Measurements from ENCODE around the gene JAZF1. TPM values are rescaled to one million over a fixed set of nuclear protein-coding genes. Genes with fewer than 3 reads are reported as not detected.

The JAZF1 gene
- total RNA-seq, 1 experiment from 2014 or later, result 9.1 TPM

DNA sequence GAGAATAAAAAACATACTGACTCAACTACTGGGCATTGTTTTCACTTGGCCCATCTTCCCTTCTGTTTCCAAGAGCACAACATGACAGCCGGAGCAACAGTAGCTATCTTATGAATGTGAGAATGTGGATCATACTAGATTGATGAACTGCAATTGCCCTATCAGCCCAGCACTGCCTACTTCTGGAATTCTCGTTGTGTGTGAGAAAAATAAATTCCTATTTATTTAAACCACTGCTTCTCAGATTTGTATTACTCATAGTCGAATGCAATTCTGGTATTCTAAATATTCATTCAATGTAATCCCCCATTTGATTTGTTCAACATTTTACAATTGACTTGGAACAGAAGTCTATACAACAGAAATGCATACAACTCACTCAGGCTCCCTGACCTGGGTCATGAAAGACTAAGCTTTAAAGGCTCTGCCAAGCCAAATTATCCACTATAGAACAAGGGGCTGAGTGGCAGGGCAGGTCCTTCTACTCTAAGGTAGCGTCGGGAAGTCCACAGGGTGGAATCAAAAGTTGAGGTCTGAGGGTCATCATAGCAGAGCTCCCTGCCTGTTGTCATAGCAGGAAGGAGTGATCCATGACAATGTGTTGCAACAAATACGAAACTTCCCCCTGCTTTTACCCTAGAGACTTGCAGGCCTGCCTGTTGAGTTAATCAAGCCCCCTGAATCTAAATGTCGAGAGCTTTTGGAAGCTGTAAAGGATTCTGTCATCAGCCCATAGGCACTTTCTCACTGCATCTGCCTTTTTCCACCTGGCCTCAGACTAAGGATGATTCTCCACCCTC lies 12.4 kb upstream of the JAZF1 start:
- no peak overlapping the region for H3K4me2 ChIP-seq (ENCODE audit: insufficient read depth, insufficient read length, low read length)
- no peak overlapping the region for H2AFZ ChIP-seq (ENCODE audit: low read length)
- H3K27ac Mint-ChIP-seq, result no peak overlapping the region

More for the DNA sequence above, 12.4 kb upstream of the JAZF1 start:
- Histone ChIP-seq H3K4ac (ENCODE audit: low read depth, low read length) (no peak overlapping the region), H3K27ac (ENCODE audit: insufficient read length, low read depth, low read length) (no peak overlapping the region), H4K5ac (ENCODE audit: insufficient read length, low read depth, low read length) (no peak overlapping the region), H3K18ac (ENCODE audit: insufficient read length, low read depth, low read length) (no peak overlapping the region), H3K27me3 (ENCODE audit: insufficient read depth, low read length) (no peaks in the 10 kb centered on the region), H3K9ac (ENCODE audit: extremely low read depth, insufficient read length, low read length) (no peak overlapping the region), H3K9me3 (ENCODE audit: control insufficient read depth, low read depth, low read length) (no peaks in the 10 kb centered on the region), H2BK120ac (ENCODE audit: low read depth, low read length, poor library complexity, severe bottlenecking) (no peak overlapping the region), H3K56ac (ENCODE audit: insufficient read length, low read depth, low read length) (no peak overlapping the region), H2BK5ac (ENCODE audit: insufficient read length, low read length) (no peak overlapping the region), H3K14ac (ENCODE audit: insufficient read depth, low read length) (no peak overlapping the region), H3K79me2 (ENCODE audit: insufficient read depth, low read length) (no peaks in the 10 kb centered on the region), H3K79me1 (ENCODE audit: insufficient read depth, low read depth, low read length, poor library complexity, severe bottlenecking) (no peaks in the 10 kb centered on the region), H3K23me2 (ENCODE audit: insufficient read length, low read depth, low read length, poor library complexity, severe bottlenecking) (no peaks in the 10 kb centered on the region), H4K91ac (ENCODE audit: insufficient read length, low read depth, low read length) (no peak overlapping the region), H2AK5ac (ENCODE audit: insufficient read length, low read length) (no peak overlapping the region), H4K20me1 (ENCODE audit: control insufficient read depth, insufficient read depth, insufficient read length) (no peaks in the 10 kb centered on the region), H4K8ac (replicated peaks; ENCODE audit: insufficient read length, low read depth, low read length) (no peak overlapping the region), H3K4me1 (ENCODE audit: insufficient read depth, low read length) (peaks cover 4% of the 10 kb centered on the region; the same call in 1 of the 2 replicates), H2BK12ac (ENCODE audit: insufficient read length, low read depth, low read length) (no peak overlapping the region), H2BK20ac (ENCODE audit: low read depth, low read length, poor library complexity, severe bottlenecking) (no peak overlapping the region), H2BK15ac (ENCODE audit: low read depth, low read length) (no peak overlapping the region), H3T11ph (ENCODE audit: low read length) (no peak overlapping the region), H3K23ac (ENCODE audit: insufficient read length, low read depth, low read length) (no peak overlapping the region)
- Mint-ChIP-seq H3K4me1 (peaks cover 33 to 38% of the 10 kb centered on the region in 2 experiments), H3K27me3 (ENCODE audit: low read depth) (no peaks in the 10 kb centered on the region), H3K36me3 (ENCODE audit: insufficient read depth in 1 of 3, low read depth in 3 of 3) (peaks cover 0 to 3% (median 0%) of the 10 kb centered on the region in 3 experiments; a peak in 1 of 7 replicates), H3K4me3 (no peak overlapping the region), H3K9me3 (no peaks in the 10 kb centered on the region)
- DNase-seq, result no peak
- TF ChIP-seq, protein P1, sequence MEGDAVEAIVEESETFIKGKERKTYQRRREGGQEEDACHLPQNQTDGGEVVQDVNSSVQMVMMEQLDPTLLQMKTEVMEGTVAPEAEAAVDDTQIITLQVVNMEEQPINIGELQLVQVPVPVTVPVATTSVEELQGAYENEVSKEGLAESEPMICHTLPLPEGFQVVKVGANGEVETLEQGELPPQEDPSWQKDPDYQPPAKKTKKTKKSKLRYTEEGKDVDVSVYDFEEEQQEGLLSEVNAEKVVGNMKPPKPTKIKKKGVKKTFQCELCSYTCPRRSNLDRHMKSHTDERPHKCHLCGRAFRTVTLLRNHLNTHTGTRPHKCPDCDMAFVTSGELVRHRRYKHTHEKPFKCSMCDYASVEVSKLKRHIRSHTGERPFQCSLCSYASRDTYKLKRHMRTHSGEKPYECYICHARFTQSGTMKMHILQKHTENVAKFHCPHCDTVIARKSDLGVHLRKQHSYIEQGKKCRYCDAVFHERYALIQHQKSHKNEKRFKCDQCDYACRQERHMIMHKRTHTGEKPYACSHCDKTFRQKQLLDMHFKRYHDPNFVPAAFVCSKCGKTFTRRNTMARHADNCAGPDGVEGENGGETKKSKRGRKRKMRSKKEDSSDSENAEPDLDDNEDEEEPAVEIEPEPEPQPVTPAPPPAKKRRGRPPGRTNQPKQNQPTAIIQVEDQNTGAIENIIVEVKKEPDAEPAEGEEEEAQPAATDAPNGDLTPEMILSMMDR (conservative IDR thresholded peaks at IDR 0.05), result no peak
- WGBS (ENCODE audit: extremely low coverage, insufficient read length, low lambda C conversion rate), result no CpG with 5 or more reads among the region's 7 CpGs
